ENCODE results near the gene CD48. TPM values are rescaled to one million over a fixed set of nuclear protein-coding genes. Genes with fewer than 3 reads are reported as not detected.

CD48 gene
- total RNA-seq, 2 experiments from 2014 or later, result 387 to 395 TPM

DNA sequence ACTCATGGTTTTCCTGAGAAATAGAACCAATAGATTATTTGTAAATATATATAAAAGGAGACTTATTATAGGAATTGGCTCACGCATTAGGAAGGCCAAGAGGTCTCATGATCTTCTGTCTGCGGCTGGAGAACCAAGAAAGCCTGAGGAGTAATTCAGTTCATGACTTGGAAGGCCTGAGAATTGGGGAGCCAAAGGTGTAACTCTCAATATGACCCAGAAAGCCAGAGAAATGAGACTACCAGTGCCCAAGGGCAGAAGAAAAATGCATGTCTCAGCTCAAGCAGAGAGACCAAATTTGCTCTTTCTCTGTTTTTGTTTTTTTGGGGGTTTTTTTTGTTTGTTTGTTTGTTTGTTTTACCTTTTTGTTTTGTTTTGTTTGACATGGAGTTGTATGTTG lies 46.9 kb upstream of the CD48 start:
- Mint-ChIP-seq H3K27ac (no peak overlapping the region), H3K36me3 (ENCODE audit: low read depth) (no peaks in the 10 kb centered on the region), H3K4me1 (ENCODE audit: low read depth) (no peaks in the 10 kb centered on the region), H3K9me3 (no peaks in the 10 kb centered on the region), H3K4me3 (no peak overlapping the region), H3K27me3 (no peaks in the 10 kb centered on the region)
- intact Hi-C loops (cut with DNase I, micrococcal nuclease), result no loop called here
- TF ChIP-seq, protein P1, sequence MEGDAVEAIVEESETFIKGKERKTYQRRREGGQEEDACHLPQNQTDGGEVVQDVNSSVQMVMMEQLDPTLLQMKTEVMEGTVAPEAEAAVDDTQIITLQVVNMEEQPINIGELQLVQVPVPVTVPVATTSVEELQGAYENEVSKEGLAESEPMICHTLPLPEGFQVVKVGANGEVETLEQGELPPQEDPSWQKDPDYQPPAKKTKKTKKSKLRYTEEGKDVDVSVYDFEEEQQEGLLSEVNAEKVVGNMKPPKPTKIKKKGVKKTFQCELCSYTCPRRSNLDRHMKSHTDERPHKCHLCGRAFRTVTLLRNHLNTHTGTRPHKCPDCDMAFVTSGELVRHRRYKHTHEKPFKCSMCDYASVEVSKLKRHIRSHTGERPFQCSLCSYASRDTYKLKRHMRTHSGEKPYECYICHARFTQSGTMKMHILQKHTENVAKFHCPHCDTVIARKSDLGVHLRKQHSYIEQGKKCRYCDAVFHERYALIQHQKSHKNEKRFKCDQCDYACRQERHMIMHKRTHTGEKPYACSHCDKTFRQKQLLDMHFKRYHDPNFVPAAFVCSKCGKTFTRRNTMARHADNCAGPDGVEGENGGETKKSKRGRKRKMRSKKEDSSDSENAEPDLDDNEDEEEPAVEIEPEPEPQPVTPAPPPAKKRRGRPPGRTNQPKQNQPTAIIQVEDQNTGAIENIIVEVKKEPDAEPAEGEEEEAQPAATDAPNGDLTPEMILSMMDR (IDR thresholded peaks at IDR 0.05), result no peak
- Histone ChIP-seq H3K27ac (ENCODE audit: low read depth in 1 of 2, low read length in 2 of 2) (no peak overlapping the region), H3K36me3 (ENCODE audit: insufficient read depth, low read length) (no peaks in the 10 kb centered on the region), H3K9me3 (ENCODE audit: control insufficient read depth in 1 of 2, insufficient read depth in 1 of 2, low read length in 2 of 2) (no peaks in the 10 kb centered on the region), H3K4me3 (ENCODE audit: low read length) (no peak overlapping the region), H3K4me1 (ENCODE audit: insufficient read depth, low read length) (peaks cover 14% of the 10 kb centered on the region), H3K27me3 (ENCODE audit: control insufficient read depth in 1 of 2, insufficient read depth in 2 of 2, low read length in 2 of 2) (no peaks in the 10 kb centered on the region)
- no peak for DNase-seq
- no peak for ATAC-seq (ENCODE audit: poor library complexity)
- ChIA-PET POLR2A (interaction anchor here (1.0 kb wide), 1 partner anchor 54 kb away, joined by 3 read pairs; no protein-coding TSS in a partner anchor), CTCF (interaction anchor here (1.2 kb wide), 1 partner anchor 10 kb away, joined by 5 read pairs; no protein-coding TSS in a partner anchor)

DNA sequence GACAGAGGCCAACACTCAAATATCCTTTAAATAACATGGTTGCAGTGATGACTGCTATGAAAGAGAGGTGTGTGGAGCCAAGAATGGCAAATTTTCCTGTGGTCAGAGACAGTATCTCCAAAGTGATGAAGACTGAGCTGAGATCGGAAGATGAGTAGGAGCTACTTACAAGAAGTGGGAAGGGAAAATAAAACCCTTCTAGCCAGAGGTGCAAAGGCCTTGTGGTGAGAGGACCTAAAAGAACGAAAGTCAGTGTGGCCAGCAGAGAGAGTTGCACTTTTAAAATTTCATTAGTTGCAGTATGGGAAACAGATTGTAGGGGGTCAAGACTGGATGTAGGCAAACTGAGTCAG lies 45.2 kb upstream of the CD48 start:
- intact Hi-C loops (cut with DNase I, micrococcal nuclease), result no loop called here
- H3K4me1 Mint-ChIP-seq (ENCODE audit: low read depth), result no peaks in the 10 kb centered on the region
- H3K27ac Mint-ChIP-seq, result no peak overlapping the region
- no peaks in the 10 kb centered on the region for H3K27me3 Mint-ChIP-seq
- H3K27ac ChIP-seq (ENCODE audit: low read depth in 1 of 2, low read length in 2 of 2), result no peak overlapping the region
- TF ChIP-seq, protein P1 (IDR thresholded peaks at IDR 0.05), result no peak
- ChIA-PET POLR2A (interaction anchor here (1.5 kb wide), 1 partner anchor 13 kb away, joined by 3 read pairs; no protein-coding TSS in a partner anchor), CTCF (interaction anchor here (1.1 kb wide), 1 partner anchor 12 kb away, joined by 3 read pairs; no protein-coding TSS in a partner anchor)
- peaks cover 14% of the 10 kb centered on the region for H3K4me1 ChIP-seq (ENCODE audit: insufficient read depth, low read length)
- no peaks in the 10 kb centered on the region for H3K27me3 ChIP-seq (ENCODE audit: control insufficient read depth in 1 of 2, insufficient read depth in 2 of 2, low read length in 2 of 2)
- DNase-seq, result peak in 1 of 14 experiments; percentile 40
- H3K9me3 ChIP-seq (ENCODE audit: control insufficient read depth in 1 of 2, insufficient read depth in 1 of 2, low read length in 2 of 2), result no peaks in the 10 kb centered on the region
- H3K4me3 ChIP-seq (ENCODE audit: low read length), result no peak overlapping the region
- no peaks in the 10 kb centered on the region for H3K36me3 Mint-ChIP-seq (ENCODE audit: low read depth)
- no peak for ATAC-seq (ENCODE audit: poor library complexity)
- H3K4me3 Mint-ChIP-seq, result no peak overlapping the region
- H3K36me3 ChIP-seq (ENCODE audit: insufficient read depth, low read length), result no peaks in the 10 kb centered on the region
- H3K9me3 Mint-ChIP-seq, result no peaks in the 10 kb centered on the region

DNA sequence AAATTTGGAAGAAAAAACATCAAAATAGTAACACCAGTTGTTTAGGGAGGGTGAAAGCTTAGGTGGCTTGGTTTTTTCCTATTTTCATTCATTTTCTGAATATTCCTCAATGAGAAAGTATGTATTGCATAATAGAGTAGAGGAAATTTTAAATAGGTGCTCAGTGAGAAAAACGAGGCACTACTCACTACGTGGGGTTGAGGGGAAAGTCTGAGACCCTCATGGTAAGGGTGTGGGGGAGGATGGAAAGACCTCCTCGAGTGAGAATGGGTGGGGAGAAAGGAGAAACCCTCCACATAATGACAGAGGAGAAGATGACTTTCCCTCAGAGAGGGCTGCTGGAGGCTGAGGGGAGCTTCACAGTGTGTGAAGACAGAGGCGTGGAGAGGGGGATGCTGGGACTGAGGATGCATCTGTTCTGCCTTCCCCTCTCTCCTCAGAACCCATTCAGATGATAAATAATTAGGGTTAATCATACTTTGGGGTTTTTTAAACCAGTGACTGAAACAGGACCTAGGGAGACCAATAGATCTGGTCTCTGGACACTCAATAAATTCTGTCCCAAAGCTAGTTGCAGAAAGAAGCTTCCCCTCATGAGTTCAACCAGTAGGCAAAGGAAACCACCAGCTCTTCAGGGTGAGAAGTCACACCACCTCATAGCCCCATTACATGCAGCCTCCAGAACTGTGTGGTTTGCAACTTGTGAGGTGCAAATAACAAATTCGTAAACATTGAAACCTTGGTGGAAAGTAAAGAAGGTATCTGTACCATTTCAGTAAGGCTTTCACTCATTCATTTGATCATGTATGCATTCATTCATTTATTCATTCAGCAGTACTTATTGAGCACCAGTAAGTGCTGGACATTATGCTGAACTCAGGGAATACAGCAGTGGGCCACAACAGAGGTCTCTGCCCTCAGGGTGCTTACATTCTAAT lies 44.6 kb upstream of the CD48 start:
- no peak overlapping the region for H3K4me3 Mint-ChIP-seq
- peak in 3 of 14 experiments; percentile 56 to 82 (median 59) for DNase-seq
- intact Hi-C loops (cut with DNase I, micrococcal nuclease), result no loop called here

More for the DNA sequence above, 44.6 kb upstream of the CD48 start:
- Histone ChIP-seq H3K4me3 (ENCODE audit: low read length) (no peak overlapping the region), H3K36me3 (ENCODE audit: insufficient read depth, low read length) (no peaks in the 10 kb centered on the region), H3K27me3 (ENCODE audit: control insufficient read depth in 1 of 2, insufficient read depth in 2 of 2, low read length in 2 of 2) (no peaks in the 10 kb centered on the region), H3K4me1 (ENCODE audit: insufficient read depth, low read length) (peaks cover 17% of the 10 kb centered on the region), H3K9me3 (ENCODE audit: control insufficient read depth in 1 of 2, insufficient read depth in 1 of 2, low read length in 2 of 2) (no peaks in the 10 kb centered on the region), H3K27ac (ENCODE audit: low read depth in 1 of 2, low read length in 2 of 2) (no peak overlapping the region)
- POLR2A ChIA-PET, result interaction anchor here (1.0 to 1.5 kb wide), 2 partner anchors 10 to 12 kb away, joined by 3 to 5 read pairs; no protein-coding TSS in a partner anchor
- Mint-ChIP-seq H3K36me3 (ENCODE audit: low read depth) (no peaks in the 10 kb centered on the region), H3K4me1 (ENCODE audit: low read depth) (peaks cover 4% of the 10 kb centered on the region), H3K27ac (no peak overlapping the region), H3K27me3 (no peaks in the 10 kb centered on the region), H3K9me3 (no peaks in the 10 kb centered on the region)
- TF ChIP-seq, protein P1 (IDR thresholded peaks at IDR 0.05), result no peak
- CTCF ChIA-PET, result interaction anchor here (1.1 kb wide), 1 partner anchor 13 kb away, joined by 3 read pairs; no protein-coding TSS in a partner anchor
- ATAC-seq (ENCODE audit: poor library complexity), result peak; percentile 26

All from CD4-positive, alpha-beta T cell (primary cell).